GM12874 (cell line): ENCODE data around the gene KLK10.

ENCODE experiments used
- CTCF ChIP-seq: IDR thresholded peaks from 2 replicates; pipeline ENCODE4 v1.5.1; 2011; ENCODE audit warnings: low read depth, mild to moderate bottlenecking, control low read depth, low read length, moderate library complexity; ENCODE audit not compliant: insufficient read depth

KLK10 gene

GRCh38 chr19:51034704-51035103 is 15.2 kb upstream of the KLK10 start, which contains the start of gene KLK12:
KLK12 (minus strand) TSS chr19:51035002; CDS start chr19:51034621, 381 bp downstream.
- no peak for TF ChIP-seq CTCF

GRCh38 chr19:51031880-51032225 is 12.3 kb upstream of the KLK10 start:
- TF ChIP-seq CTCF, result no peak

DNA sequence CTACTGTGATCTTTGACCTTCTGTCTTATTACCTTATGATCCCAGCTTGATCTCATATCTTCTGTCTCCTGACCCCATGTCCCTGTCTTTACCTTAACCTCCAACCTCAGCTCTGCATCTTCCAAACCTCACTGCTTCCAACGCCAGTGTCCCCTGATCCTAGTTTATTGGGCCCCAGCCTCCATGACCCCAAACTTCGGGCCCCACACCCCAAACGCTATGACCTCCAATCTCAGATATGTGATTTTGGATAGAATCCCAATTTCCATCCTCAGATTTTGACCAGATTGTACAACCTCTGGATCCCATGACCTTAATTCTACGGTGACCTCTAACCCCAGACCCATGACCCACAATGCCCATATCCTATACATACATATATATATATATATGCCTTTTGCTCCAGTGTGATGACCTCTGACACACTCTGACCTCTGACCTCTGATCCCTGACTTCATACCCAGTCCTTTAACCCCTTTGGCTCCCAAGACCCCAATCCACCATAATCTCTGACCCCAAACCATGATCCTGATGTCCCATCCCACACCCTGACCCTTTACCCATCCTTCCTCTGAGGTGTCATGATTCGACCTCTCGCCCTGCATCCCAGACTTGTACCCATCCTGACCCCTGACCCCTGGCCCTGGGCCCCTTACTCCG is 11.8 kb upstream of the KLK10 start:
- no peak for TF ChIP-seq CTCF

GRCh38 chr19:51030631-51031030 is 11.1 kb upstream of the KLK10 start:
- no peak for TF ChIP-seq CTCF

- no peak for TF ChIP-seq CTCF
These were observed 10.2 kb upstream of the KLK10 start for GRCh38 chr19:51029718-51030117.

DNA sequence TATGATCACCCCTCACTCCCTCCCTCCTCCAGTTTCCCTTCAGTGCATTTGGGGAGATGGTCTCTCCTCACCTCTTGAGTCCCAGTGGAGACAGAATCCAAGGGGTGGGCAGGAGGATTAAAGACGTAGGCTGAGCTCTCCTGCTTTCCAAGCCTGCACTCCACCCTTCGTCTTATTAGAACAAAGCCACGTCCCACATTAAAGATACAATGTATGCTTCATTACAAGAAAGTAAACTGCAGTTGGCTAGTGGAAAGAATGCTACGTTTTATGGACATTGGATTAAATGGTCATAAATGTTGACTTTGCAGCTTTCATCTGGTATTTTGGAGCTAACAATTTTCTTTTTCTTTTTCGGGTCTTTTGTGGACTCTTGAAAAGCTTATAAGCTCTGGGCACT is 8.4 kb upstream of the KLK10 start:
- TF ChIP-seq CTCF, result no peak

DNA sequence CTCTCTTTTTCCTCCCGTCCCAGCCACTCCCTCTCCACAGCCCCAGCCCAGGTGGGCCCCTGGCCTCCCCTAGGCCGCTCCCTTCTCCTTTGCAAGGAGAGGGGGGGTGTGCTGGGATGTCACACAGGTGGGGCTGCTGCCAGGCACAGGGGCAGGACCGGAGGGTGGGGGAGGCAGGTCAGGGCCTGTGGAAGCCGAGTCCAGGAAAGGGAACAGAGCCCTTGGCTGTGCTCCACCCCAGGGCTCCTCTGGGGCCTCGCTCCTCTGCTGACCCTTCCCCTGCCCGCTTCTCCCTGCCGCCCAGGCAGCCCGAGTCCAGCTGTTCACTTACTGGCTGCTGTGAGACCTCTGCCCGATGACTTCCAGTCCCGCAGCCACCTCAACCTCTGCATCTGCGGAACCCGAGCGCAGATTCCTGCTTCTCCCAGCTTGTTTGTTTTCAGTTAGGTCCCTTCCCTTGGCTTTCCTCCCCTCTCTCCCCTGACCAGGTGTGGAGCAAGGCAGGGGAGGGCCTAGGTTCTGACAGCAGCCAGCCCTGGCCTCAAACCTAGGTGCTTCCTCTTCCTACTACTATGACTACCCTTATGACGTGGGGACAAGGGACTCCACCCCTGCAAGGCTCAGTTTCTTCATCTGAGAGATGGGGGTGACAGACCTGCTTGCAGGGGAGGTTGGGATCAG is 7.8 kb upstream of the KLK10 start:
- TF ChIP-seq CTCF, result no peak

DNA sequence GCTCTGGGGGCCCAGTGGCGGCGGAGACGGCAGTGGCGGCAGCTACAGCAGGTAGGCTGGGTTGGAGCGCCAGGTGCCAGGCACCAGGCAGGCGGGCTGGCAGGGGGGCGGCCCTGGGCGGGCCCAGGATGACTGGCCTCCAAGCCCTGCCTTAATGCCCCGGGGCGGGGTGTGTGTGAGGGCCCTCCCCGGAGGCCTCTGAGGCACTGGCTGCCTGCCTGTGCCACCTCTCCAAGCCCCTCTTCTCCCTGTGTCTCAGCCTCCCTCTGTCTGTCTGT is 7.0 kb upstream of the KLK10 start, which contains the start of gene KLK11:
Gene KLK11, minus strand, starts transcription at position 63 of the 278 bp plus-strand sequence. CDS start 985 bp downstream, outside the sequence.
- TF ChIP-seq CTCF, result no peak
